ENCODE data around the gene RIPK4. TPM values are rescaled to one million over a fixed set of nuclear protein-coding genes. Genes with fewer than 3 reads are reported as not detected.

RIPK4 gene
- total RNA-seq, 1 donor from 2014 or later: 0.07 TPM

- H3K4me3 Mint-ChIP-seq: no peak overlapping the region
- H3K9me3 Mint-ChIP-seq: peaks cover 5% of the 10 kb centered on the region
- CTCF ChIA-PET: no interaction called here
- H3K27me3 Mint-ChIP-seq: peaks cover 13% of the 10 kb centered on the region
- TF ChIP-seq, protein P1, sequence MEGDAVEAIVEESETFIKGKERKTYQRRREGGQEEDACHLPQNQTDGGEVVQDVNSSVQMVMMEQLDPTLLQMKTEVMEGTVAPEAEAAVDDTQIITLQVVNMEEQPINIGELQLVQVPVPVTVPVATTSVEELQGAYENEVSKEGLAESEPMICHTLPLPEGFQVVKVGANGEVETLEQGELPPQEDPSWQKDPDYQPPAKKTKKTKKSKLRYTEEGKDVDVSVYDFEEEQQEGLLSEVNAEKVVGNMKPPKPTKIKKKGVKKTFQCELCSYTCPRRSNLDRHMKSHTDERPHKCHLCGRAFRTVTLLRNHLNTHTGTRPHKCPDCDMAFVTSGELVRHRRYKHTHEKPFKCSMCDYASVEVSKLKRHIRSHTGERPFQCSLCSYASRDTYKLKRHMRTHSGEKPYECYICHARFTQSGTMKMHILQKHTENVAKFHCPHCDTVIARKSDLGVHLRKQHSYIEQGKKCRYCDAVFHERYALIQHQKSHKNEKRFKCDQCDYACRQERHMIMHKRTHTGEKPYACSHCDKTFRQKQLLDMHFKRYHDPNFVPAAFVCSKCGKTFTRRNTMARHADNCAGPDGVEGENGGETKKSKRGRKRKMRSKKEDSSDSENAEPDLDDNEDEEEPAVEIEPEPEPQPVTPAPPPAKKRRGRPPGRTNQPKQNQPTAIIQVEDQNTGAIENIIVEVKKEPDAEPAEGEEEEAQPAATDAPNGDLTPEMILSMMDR (IDR thresholded peaks at IDR 0.05): no peak
- H3K4me1 Mint-ChIP-seq: no peaks in the 10 kb centered on the region
- ATAC-seq (ENCODE audit: low read depth) (no peak), DNase-seq (no peak)
- H3K36me3 Mint-ChIP-seq (ENCODE audit: low read depth): no peaks in the 10 kb centered on the region
- POLR2A ChIA-PET: no interaction called here
- H3K27ac Mint-ChIP-seq: no peak overlapping the region
- intact Hi-C loops (cut with micrococcal nuclease): no loop called here
These were observed 26.1 kb downstream of the RIPK4 start for GRCh38 chr21:41740604-41741252.

DNA sequence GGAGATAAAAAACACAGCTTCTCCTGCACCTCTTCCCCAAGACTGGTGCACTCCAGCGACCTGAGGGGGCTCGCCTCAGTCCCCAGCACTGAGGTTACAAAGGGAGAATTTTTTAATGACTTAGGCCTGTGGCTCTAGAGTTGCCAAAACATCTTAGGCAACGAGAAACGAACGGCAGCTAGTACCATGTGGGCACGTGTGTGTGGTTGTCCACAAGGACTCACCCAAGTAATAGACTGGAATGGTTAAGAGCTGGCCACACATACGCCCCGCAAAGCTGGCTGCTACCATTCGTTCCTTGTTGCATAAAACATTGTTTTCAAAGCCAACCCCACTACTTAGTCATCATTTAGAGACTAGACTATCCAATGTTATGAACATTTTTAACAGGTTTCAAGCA lies 26.9 kb downstream of the RIPK4 start:
- no peak for DNase-seq
- ATAC-seq (ENCODE audit: low read depth): no peak
- peaks cover 18% of the 10 kb centered on the region for H3K27me3 Mint-ChIP-seq
- no peaks in the 10 kb centered on the region for H3K4me1 Mint-ChIP-seq
- no peak overlapping the region for H3K27ac Mint-ChIP-seq
- intact Hi-C loops (cut with micrococcal nuclease): no loop called here
- H3K4me3 Mint-ChIP-seq: no peak overlapping the region
- CTCF ChIA-PET: no interaction called here
- H3K36me3 Mint-ChIP-seq (ENCODE audit: low read depth): no peaks in the 10 kb centered on the region
- TF ChIP-seq, protein P1 (IDR thresholded peaks at IDR 0.05): no peak
- H3K9me3 Mint-ChIP-seq: peaks cover 5% of the 10 kb centered on the region
- POLR2A ChIA-PET: no interaction called here

- Mint-ChIP-seq H3K36me3 (ENCODE audit: low read depth) (no peaks in the 10 kb centered on the region), H3K27ac (no peak overlapping the region), H3K27me3 (peaks cover 20% of the 10 kb centered on the region), H3K4me3 (no peak overlapping the region), H3K9me3 (peaks cover 5% of the 10 kb centered on the region), H3K4me1 (no peaks in the 10 kb centered on the region)
- DNase-seq (no peak), ATAC-seq (ENCODE audit: low read depth) (no peak)
- intact Hi-C loops (cut with micrococcal nuclease): no loop called here
- TF ChIP-seq, protein P1 (IDR thresholded peaks at IDR 0.05): no peak
- POLR2A ChIA-PET: no interaction called here
- CTCF ChIA-PET: no interaction called here
These were observed 27.8 kb downstream of the RIPK4 start for GRCh38 chr21:41739011-41739410.

- H3K4me1 Mint-ChIP-seq: no peaks in the 10 kb centered on the region
- no peak overlapping the region for H3K27ac Mint-ChIP-seq
- no peak overlapping the region for H3K4me3 Mint-ChIP-seq
- DNase-seq (no peak), ATAC-seq (ENCODE audit: low read depth) (no peak)
- H3K36me3 Mint-ChIP-seq (ENCODE audit: low read depth): no peaks in the 10 kb centered on the region
- H3K27me3 Mint-ChIP-seq: peaks cover 27% of the 10 kb centered on the region
- POLR2A ChIA-PET: no interaction called here
- H3K9me3 Mint-ChIP-seq: peaks cover 11% of the 10 kb centered on the region
- TF ChIP-seq, protein P1 (IDR thresholded peaks at IDR 0.05): no peak
- intact Hi-C loops (cut with micrococcal nuclease): no loop called here
- CTCF ChIA-PET: no interaction called here
These were observed 29.1 kb downstream of the RIPK4 start for GRCh38 chr21:41737651-41738324.

DNA sequence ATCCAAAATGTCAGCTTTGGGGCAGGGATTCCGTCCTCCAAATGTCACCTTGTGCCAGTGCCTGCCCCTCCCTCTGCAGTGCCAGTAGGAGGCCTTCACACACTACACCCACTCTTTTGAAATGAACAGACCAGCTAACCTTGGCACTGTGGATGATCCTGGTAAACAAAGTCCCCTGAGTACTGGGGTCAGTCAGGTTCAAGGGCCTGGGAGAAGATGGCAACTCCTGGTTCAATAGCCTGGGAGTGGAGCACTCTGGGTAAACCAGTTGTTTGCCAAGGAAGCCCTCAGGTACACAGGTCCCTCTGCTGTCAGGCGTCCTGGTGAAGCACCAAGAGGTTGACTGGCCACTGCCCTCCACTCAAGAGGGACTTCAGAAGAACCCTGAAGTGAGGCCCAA lies 30.4 kb downstream of the RIPK4 start:
- H3K27ac Mint-ChIP-seq: no peak overlapping the region
- H3K4me3 Mint-ChIP-seq: no peak overlapping the region
- POLR2A ChIA-PET: no interaction called here
- CTCF ChIA-PET: no interaction called here
- peaks cover 23% of the 10 kb centered on the region for H3K9me3 Mint-ChIP-seq
- no peaks in the 10 kb centered on the region for H3K36me3 Mint-ChIP-seq (ENCODE audit: low read depth)
- no peak for ATAC-seq (ENCODE audit: low read depth)
- TF ChIP-seq, protein P1 (IDR thresholded peaks at IDR 0.05): no peak
- peaks cover 27% of the 10 kb centered on the region for H3K27me3 Mint-ChIP-seq
- H3K4me1 Mint-ChIP-seq: no peaks in the 10 kb centered on the region
- intact Hi-C loops (cut with micrococcal nuclease): no loop called here
- no peak for DNase-seq

Measured in activated B cell treated with CpG ODN at 0.5 μM for 24 hours (primary cell).